Panc1 (cell line): ENCODE measurements around the gene NEFH.

ENCODE experiments used
- TF ChIP-seq, protein P1 (sequence below): fragments of 450-650 bp; IDR thresholded peaks from 2 replicates; pipeline ENCODE4 v1.5.1; 2017; ENCODE audit warnings: mild to moderate bottlenecking
- TF ChIP-seq, protein P2 (sequence below), 2 experiments: IDR thresholded peaks; 2 replicates each; pipeline ENCODE4 v1.6.1; 2011 to 2012; ENCODE audit warnings: low read depth in 2 of 2, control low read depth in 1 of 2, low read length in 1 of 2, mild to moderate bottlenecking in 1 of 2, moderate library complexity in 1 of 2; ENCODE audit not compliant: insufficient read depth in 1 of 2

DNA sequence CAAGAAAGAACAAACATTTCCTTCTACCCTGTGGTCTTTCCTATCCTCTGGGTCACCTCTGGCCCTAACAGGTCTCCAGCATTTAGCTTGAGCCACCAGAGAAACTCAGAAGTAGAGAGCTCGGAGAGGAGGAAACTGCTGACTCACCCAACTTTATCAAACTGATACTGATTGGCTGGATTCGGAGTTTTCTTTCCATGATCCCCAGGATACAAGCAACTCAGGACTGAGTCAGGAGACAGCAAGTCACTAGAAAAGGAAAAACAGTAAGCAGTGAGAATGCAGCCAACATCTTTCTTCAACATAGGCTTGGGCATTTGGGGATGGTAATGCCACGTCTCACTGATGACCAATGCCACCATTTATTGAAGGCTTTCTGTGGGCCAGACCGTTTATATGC lies 40.8 kb downstream of the NEFH start:
- TF ChIP-seq, protein P1, sequence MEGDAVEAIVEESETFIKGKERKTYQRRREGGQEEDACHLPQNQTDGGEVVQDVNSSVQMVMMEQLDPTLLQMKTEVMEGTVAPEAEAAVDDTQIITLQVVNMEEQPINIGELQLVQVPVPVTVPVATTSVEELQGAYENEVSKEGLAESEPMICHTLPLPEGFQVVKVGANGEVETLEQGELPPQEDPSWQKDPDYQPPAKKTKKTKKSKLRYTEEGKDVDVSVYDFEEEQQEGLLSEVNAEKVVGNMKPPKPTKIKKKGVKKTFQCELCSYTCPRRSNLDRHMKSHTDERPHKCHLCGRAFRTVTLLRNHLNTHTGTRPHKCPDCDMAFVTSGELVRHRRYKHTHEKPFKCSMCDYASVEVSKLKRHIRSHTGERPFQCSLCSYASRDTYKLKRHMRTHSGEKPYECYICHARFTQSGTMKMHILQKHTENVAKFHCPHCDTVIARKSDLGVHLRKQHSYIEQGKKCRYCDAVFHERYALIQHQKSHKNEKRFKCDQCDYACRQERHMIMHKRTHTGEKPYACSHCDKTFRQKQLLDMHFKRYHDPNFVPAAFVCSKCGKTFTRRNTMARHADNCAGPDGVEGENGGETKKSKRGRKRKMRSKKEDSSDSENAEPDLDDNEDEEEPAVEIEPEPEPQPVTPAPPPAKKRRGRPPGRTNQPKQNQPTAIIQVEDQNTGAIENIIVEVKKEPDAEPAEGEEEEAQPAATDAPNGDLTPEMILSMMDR, result no peak
- TF ChIP-seq, protein P2, sequence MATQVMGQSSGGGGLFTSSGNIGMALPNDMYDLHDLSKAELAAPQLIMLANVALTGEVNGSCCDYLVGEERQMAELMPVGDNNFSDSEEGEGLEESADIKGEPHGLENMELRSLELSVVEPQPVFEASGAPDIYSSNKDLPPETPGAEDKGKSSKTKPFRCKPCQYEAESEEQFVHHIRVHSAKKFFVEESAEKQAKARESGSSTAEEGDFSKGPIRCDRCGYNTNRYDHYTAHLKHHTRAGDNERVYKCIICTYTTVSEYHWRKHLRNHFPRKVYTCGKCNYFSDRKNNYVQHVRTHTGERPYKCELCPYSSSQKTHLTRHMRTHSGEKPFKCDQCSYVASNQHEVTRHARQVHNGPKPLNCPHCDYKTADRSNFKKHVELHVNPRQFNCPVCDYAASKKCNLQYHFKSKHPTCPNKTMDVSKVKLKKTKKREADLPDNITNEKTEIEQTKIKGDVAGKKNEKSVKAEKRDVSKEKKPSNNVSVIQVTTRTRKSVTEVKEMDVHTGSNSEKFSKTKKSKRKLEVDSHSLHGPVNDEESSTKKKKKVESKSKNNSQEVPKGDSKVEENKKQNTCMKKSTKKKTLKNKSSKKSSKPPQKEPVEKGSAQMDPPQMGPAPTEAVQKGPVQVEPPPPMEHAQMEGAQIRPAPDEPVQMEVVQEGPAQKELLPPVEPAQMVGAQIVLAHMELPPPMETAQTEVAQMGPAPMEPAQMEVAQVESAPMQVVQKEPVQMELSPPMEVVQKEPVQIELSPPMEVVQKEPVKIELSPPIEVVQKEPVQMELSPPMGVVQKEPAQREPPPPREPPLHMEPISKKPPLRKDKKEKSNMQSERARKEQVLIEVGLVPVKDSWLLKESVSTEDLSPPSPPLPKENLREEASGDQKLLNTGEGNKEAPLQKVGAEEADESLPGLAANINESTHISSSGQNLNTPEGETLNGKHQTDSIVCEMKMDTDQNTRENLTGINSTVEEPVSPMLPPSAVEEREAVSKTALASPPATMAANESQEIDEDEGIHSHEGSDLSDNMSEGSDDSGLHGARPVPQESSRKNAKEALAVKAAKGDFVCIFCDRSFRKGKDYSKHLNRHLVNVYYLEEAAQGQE (IDR thresholded peaks at IDR 0.05; ENCODE audit: insufficient read depth in 1 of 2, low read depth in 2 of 2, low read length in 1 of 2), result no peak
